Measurements from ENCODE around the gene B4GALNT4.
"Not testable (repeated sequence)": the region's sequence is repeated elsewhere in the genome, so short reads cannot be mapped to it uniquely, and the experiment has no call there.

Gene B4GALNT4

DNA sequence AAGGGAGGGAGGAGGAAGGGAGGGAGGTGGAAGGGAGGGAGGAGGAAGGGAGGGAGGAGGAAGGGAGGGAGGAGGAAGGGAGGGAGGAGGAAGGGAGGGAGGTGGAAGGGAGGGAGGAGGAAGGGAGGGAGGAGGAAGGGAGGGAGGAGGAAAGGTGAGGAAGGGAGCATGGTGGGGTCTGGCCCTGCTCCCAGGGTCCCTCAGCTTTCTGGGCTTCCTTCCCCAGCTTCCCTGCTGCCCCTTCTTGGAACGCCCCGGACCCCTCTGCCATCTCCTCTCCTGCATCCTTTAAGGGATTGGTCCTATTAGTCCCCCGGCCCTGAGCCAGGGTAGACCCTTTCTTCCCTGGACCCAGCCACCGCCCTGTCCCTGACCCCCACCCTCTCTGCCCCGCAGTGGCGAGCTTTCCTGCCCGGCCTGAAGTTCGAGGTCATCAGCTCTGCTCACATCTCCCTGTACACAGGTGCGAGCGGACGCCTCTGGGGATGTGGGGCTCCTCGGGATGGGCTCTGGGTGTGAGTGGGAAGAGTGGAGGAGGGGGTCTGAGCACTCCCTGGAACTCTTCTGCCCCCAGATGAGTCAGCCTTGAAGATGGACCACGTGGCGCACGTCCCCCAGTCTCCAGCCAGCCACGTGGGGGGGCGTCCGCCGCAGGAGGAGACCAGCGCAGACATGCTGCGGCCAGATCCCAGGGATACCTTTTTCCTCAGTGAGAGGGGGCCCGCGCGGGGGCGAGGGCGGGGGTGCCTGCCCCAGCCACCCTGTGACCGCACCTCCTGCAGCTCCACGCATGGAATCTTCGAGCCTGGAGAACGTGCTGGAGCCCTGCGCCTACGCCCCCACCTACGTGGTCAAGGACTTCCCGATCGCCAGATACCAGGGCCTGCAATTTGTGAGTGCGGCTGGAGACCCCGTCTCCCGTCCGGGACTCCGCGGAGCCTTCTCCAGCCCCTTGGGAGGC, 6.0 kb downstream of the B4GALNT4 start:
- no peak for FAIRE-seq

GRCh38 chr11:376531-377173, 7.4 kb downstream of the B4GALNT4 start:
- no peak for DNase-seq (ENCODE audit: low spot score)
- no peak for FAIRE-seq

More for the DNA sequence above, 6.0 kb downstream of the B4GALNT4 start:
- no peak for DNase-seq (ENCODE audit: low spot score)

GRCh38 chr11:377174-377865, 8.0 kb downstream of the B4GALNT4 start:
- no peak for FAIRE-seq
- DNase-seq (ENCODE audit: low spot score): no peak

GRCh38 chr11:377883-378500, 8.7 kb downstream of the B4GALNT4 start:
- FAIRE-seq: no peak
- no peak for DNase-seq (ENCODE audit: low spot score)

GRCh38 chr11:379205-380094, 10.2 kb downstream of the B4GALNT4 start:
- no peak for FAIRE-seq

GRCh38 chr11:380095-380480, 10.8 kb downstream of the B4GALNT4 start:
- no peak for FAIRE-seq

More at GRCh38 chr11:379205-380094, 10.2 kb downstream of the B4GALNT4 start:
- DNase-seq (ENCODE audit: low spot score): no peak

DNA sequence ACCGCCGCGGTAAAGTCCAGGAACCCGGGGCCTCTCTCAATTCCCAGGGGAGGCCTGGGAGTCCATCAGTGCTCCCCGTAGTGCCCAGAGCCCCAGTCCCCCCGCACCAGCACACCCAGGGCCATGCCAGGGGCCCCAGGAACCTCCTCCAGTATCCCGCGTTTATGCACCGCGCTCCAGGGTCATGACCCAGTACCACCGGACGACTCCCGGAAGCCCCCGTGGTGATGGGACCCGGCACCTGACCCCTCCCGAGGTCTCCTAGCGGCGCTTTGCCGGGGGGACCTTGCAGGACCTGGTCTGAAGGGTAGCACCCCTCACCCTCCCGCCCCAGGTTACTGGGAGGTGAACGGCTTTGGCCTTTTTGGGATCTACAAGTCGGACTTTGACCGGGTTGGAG, 11.2 kb downstream of the B4GALNT4 start:
- DNase-seq (ENCODE audit: low spot score) (no peak), FAIRE-seq (no peak)

More at GRCh38 chr11:380095-380480, 10.8 kb downstream of the B4GALNT4 start:
- no peak for DNase-seq (ENCODE audit: low spot score)

GRCh38 chr11:380996-381395, 11.7 kb downstream of the B4GALNT4 start:
- no peak for DNase-seq (ENCODE audit: low spot score)
- no peak for FAIRE-seq

GRCh38 chr11:381501-382072, 12.3 kb downstream of the B4GALNT4 start:
- FAIRE-seq (no peak), DNase-seq (ENCODE audit: low spot score) (no peak)

- FAIRE-seq: no peak
- no peak for DNase-seq (ENCODE audit: low spot score)
These were observed 12.9 kb downstream of the B4GALNT4 start for GRCh38 chr11:382081-382629.

DNA sequence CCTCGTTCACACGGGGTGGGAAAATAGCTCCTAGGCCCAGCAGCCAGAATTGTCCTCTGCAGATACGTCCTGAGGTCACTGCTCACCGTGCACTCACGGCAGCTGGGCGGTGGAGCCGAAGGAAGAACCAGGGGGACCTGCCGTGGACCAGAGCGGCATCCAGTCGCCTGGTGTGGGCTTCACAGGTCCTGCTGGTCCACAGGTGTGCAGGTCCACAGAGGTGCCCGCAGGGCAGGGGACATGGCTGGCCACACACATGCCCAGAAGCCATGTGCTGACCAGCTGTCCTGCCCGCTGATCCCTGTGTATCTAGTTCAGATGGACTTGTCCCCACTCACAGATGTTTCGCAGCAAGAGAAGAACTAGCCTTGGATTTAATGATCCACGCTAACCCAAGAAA, 14.1 kb downstream of the B4GALNT4 start:
- DNase-seq (ENCODE audit: low spot score) (no peak), FAIRE-seq (no peak)

GRCh38 chr11:384511-384910, 15.2 kb downstream of the B4GALNT4 start:
- FAIRE-seq (no peak), DNase-seq (ENCODE audit: low spot score) (no peak)

DNA sequence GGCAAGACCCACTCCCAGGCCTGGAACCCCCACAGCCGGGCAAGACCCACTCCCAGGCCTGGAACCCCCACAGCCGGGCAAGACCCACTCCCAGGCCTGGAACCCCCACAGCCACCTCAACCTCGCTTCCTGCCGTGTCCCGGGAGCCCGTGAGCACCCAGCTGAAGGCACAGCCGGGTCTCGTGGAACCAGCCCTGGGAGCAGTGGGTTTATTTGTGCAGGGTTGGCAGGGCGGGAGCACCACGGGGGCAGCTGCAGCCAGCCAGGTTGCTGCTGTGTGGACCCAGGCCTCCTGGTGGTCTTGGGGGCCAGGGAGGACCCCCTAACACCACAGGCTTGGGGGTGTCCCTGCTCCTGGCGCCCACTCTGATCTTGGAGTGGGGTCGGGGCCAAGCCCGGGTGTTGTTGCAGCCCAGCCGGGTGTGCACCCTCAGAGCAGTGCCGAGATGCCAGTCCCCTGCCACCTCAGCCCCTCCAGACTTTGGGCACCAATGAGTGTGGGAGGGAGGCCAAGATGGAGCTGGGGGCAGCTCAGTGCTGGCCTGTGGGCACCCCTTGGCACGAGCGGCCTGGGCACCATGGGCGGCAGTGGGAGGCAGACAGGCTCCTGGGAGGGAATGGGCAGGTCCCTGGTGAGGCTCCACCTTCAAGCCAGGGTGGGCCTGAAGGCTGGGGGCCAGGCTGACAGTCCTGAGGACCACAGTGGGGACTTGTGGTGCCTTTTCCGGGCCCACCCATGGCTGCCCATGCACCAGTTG, 16.5 kb downstream of the B4GALNT4 start:
- FAIRE-seq: no peak
- no peak for DNase-seq (ENCODE audit: low spot score)

DNA sequence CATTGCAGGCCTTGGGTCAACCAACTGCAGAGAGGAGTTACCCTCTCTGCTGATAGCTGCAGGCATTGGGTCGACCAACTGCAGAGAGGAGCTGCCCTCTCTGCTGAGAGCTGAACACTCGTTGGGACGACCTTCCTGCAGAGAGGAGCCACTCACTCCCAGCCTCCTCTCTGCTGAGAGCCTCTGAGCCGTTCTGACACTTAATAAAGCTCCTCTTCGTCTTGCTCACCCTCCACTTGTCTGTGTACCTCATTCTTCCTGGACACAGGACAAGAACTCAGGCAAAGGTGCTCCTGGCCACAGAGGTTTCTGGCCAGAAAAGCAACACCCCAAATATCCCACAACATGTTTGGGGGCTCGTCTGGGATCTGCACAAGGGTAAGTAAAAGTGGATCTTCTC, 17.2 kb downstream of the B4GALNT4 start:
- FAIRE-seq (no peak), DNase-seq (ENCODE audit: low spot score) (no peak)

GRCh38 chr11:387193-387793, 18.0 kb downstream of the B4GALNT4 start:
- FAIRE-seq: no peak
- DNase-seq (ENCODE audit: low spot score): no peak

GRCh38 chr11:389369-389768, 20.1 kb downstream of the B4GALNT4 start:
- not testable (repeated sequence) for DNase-seq (ENCODE audit: low spot score); FAIRE-seq

DNA sequence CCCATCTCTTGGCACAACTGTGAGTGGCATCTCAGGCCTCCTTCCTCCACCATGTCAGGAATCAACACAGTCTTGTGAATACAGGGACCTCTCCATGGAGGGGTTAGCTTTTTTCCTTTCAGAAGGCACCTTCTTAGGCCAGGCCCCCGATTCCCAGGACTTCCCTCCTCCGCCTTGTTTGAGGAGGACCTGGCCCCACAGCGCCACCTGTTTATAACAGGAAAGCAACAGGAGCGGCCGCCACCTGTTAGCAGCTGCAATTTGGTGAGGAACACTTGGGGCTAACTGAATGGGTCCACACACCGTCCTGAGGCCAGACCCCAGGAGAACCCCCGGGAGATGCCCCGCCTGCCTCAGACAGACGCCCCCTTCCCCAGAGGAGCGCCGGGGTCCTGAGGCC, 20.9 kb downstream of the B4GALNT4 start:
- FAIRE-seq (no peak), DNase-seq (ENCODE audit: low spot score) (no peak)

GRCh38 chr11:391117-392017, 22.1 kb downstream of the B4GALNT4 start:
- DNase-seq (ENCODE audit: low spot score) (no peak), FAIRE-seq (no peak)

Data from urothelium cell line (cell line).